A673 (cell line): ENCODE data around the gene FKBP3.

Source experiments
- CTCF ChIP-seq: fragments of 300-800, 200-600 bp; sonication (generic); conservative IDR thresholded peaks from 2 replicates; pipeline ENCODE4 v1.5.1; 2017; ENCODE audit warnings: low read depth, mild to moderate bottlenecking, antibody characterized with exemption, low read length, moderate library complexity, mixed read lengths
- EZH2 ChIP-seq: fragments of 200-600 bp; sonication (generic); IDR thresholded peaks from 2 replicates; pipeline ENCODE4 v1.6.1; 2017; ENCODE audit warnings: borderline replicate concordance, low read depth, mild to moderate bottlenecking, mixed read lengths, antibody characterized with exemption, low read length; ENCODE audit not compliant: poor library complexity, severe bottlenecking

DNA sequence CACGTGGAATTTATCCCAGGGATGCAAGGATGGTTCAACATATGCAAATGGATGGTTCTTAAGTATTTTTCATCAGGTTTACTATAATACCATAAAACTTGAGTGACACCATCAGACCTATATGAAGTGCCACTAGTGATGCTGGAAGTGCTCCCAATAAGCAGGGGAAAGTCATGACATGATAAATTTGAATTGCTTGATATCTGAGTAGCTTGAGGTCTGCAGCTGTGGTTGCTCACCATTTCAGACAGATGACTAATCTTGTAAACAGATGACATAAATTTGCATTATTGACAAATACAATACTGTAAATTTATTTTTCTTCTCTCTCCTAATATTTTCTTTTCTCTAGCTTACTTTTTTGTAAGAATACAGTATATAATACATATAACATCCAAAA is 64.1 kb downstream of the FKBP3 start:
- TF ChIP-seq CTCF (no peak), EZH2 (no peak)
